NCI-H526 (cell line): ENCODE data around the gene CRYBG1.

ENCODE experiments used
- DNase-seq, 2 experiments: peaks; one replicate each; lab custom pipeline; 2025; lab: John Stamatoyannopoulos, UW

The CRYBG1 gene

DNA sequence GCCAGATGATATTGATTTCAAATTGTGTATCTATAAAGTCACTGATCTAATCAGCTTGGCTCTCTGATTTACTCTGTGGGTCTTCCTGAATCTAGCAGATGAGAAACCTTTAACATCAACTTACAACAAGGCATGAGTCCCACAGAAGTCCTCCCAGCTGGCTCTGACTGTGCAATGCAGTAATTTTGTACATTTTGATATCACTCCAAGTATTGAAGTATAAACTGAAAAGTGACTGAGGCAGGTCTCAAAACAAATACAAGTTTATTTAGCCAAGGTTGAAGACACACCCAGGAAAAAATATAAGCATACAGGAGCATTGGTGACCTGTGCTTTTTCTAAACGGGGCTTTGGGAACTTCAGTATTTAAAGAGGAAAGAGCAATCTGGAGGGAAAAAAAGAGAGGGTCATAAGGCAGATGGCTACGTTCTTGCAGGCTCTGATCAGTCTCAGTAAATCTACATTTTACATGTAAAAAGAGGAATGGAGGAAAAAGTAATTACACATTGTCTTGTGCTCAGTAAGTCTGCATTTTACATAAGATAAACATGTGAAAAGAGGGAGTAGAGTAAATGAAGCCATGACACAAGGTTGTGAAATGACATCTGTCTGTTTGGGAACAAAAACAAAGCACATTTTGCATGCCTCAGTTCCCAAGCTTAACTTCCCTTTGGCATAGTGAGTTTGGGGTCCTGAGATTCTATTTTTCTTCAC, 59.5 kb downstream of the CRYBG1 start:
- DNase-seq = no peak

DNA sequence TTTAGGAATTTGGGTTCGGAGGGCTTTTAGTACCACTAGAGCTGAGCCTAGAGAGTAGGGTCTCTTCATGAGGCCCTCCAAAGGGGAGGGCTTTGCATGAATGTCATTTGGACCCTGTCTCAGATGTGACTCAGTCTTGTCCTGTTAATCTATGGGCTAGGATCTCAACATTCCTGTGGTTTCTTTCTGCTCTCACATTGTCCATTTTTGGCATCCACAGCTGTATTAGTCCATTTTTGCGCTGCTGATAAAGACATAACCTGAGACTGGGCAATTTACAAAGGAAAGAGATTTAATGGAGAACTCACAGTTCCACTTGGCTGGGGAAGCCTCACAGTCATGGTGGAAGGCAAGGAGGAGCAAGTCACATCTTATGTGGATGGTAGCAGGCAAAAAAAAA, 61.0 kb downstream of the CRYBG1 start:
- no peak for DNase-seq

DNA sequence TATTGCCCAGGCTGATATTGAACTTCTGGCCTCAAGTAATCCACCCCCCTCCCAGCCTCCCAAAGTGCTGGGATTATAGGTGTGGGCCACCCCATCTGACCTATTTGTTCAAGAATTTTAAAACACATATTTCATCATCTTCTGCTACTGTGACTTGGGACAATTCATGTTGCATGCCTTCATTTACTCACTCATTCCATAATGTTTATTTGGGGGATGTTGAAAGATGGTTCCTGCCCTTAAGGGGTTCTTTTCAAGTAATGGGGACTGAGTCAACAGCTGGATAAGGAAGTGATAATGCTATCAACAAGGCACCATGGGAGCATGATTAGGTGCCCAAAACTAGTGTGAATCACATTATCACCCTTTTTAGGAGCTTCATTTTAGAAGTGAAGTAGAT, 62.0 kb downstream of the CRYBG1 start:
- no peak for DNase-seq

DNA sequence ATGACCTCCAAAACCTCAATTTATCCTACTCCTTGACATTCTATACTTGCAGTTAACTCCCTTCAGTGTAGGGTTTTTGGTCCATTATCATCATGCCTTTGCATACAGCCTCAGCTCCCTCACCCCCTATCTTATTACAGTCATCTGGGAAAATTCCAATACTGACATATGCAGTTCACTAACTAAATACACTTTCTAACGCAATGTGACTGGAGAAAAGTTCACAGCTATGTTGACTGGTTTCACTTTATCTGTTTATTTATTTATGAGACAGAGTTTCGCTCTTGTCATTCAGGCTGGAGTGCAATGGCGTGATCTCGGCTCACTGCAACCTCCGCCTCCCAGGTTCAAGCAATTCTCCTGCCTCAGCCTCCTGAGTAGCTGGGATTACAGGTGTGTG, 64.9 kb downstream of the CRYBG1 start:
- DNase-seq = no peak

DNA sequence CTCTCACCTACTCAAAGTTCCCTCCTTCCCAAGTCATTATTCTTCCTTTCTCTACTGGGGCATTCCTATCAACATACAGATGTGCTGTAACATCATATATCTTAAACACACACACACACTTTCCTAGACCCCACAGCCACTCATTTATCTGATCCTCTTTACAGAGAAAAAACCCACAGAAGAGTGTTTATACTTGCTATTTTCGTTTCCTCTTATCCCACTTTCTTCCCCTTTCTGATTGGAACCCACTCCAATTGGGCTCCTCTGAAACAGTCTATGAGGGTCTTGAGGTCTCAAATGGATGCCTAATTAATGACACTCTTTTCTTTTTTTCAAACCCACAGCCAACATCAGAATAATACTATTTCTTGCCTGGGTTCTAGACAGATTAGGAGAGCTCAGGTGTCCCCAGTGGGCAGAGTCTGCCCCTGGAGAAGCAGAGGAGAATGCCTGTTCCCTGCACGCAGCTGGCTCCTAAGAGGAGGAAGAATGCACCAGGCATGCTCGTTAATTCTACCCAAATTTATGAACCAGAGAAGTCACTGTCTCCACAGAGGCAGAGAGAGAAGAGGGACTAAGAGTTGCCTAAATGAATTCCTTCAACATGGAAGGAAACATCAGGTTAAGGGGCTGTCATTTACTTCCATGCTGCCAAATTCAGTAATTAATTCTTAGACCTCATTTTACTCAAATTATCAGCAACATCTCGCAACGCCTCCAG, 65.9 kb downstream of the CRYBG1 start:
- DNase-seq = no peak

DNA sequence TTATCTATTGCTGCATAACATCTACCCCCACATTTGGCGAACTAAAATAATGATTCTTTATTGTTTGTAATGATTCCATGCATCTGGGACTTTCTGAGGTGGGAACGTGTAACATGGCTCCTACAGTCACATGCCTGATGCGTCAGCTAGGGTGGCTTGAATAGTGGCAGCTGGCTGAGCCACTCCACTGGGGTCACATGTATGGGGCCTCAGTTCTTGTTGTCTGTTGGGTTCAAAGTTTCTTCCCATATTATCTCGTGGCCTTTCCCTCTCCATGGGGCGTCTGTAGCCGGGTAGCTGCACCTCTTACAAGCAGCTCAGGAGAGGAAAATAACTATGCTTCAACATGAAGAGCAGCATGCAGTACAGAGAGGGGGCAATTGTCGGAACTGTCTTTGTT, 69.9 kb downstream of the CRYBG1 start:
- DNase-seq = no peak

DNA sequence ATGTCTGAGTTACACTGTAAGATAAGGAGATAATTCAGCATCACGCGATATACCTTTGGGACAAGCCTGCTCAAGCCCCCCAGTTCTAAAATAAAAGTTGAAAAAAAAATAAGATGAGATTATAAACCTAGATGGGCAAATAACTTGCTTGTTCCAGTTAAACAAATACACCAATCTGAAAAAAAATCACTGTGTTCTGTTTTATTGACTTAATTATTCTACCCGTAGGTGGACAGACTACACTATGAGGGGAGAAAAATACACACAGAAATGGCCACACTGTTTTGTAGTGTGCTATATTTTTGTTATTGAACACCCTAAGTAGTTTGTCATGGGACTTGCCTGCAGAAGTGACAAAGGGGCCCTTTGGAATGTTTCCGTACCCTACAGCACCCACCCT, 70.9 kb downstream of the CRYBG1 start:
- DNase-seq = no peak

DNA sequence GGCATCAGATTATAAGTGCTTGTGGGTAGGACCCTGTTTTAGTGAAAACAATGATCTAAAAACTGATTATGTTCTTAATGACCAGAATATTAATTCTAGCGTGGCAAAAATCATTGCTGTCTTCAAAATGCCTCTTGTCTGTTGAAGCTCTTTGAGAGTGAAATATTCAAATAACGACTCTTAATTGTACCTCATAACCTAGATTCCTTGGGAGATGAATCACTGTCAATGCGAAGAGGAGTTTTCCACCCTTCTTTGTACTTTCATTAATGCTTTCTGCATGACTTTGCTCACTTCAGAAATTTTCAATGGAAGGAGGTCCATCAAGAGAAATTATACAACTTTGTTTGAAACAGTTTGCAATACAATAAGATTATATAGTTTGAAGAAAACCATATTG, 71.5 kb downstream of the CRYBG1 start:
- no peak for DNase-seq

DNA sequence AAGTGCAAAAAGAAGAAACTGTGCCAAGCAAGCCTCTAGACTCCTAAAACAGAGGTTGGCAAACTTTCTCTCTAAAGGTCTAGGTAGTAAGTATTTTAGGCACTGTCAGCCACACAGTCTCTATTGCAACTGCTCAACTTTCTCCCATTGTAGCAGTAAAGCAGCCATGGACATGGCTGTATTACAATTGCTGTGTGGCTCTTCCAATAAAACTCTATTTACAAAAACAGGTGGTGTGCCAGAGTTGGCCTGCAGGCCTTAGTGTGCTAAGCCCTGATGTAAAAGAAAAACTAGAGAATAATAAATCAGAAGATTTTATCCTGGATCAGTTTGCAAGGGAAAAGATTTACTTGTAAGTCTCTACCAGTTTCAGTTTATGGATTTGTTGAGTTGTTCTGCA, 74.0 kb downstream of the CRYBG1 start:
- no peak for DNase-seq

DNA sequence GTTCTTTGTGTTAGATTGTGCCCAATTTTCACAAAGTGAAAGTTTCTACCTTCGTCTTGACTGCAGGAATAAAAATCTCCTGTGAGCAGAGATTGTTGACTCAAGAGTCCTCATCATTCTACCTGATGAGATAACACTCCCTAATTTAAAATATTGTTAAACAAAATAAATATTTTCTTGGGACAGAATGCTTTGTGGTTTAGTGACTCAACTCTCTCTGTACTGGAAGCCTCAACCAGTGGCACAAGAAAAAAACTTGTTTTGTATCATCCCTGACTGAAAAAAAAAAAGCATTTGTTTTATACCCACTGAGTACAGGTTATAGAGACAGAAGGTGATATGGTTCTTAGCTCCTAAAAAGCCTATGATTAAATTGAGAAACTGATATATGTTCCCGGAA, 78.9 kb downstream of the CRYBG1 start:
- no peak for DNase-seq

DNA sequence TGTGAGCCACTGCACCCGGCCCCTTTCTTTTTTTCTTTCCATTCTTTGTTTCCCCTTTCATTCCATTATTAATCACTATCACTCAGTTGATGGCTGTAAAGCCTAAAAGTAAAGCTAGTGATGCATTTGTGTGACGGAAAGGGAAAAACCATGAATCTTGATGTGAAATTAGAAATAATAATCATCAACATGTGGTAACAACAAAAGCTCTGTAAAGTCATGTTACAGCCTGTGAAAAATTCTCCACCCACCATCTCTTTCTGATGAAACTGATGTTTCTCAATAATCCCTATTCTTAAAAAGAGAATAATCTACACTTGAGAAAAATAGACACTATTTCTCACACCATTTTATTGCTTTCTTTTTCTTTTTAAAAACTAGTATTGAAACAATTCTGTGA, 80.0 kb downstream of the CRYBG1 start:
- DNase-seq = no peak

DNA sequence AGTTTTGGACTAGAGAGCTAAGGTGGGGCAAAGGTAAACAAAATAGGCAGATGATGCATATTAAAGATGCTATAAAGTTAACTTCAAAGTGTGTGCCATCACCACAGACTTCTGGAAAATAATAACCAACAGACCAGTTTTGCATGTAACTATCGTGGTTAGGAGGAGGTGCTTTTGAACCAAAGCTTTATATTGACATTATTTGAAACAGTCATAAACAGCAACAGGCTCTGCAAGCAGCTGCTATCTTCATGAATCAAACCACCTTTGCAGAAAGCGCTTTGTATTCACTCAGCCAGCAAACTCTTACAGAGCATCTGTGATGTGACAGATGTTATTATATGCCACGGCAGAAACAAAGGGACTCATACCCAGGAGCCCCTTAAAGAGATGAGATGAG, 81.9 kb downstream of the CRYBG1 start:
- DNase-seq = peak; percentile 36 to 49

DNA sequence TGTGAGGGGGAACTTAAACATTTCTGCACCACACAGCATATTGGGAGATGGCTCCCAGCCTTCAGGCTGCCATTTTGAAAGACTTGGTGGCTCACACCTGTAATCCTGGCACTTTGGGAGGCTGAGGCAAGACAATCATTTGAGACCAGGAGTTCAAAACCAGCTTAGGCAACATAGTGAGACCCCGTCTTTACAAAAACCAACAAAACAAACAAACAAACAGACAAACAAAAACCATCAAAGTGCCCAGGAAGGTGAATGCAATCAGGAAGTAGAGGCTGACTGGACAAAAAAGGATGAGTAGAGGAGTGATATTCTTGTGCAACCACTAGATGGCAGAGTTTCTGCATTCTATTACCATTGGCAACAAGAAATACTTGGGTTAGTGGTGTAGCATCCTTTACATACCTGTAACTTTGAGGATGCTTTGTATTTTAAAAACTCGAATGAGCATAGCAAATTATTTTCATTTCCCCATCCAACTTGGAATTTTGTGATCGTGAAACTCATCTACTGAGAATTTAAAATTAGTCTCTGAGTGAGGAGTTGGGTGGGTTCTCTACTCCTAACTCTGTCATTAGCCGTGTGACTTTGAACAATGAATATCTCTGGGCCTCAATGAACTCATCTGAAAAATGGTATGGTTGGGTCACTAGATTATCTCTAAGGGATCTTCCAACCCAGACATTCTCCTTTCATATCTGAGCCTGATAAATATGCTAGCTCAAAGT, 84.4 kb downstream of the CRYBG1 start:
- peak; percentile 35 to 73 for DNase-seq

DNA sequence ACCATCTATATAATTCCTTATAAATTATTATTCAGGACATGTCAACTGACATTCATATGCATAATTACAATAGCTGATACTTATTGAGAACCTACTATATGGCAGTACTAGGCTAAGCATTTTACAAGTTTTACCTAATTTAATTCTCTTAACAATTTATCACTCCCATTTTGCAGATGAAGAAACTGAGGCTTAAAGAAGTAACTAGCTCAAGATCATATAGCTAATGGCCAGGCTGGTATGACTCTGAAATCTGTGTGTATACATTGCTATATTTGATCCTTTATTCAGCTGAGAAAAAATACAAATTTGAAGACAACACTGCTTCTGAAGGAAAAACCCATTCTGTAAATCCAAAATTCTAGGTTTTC, 85.0 kb downstream of the CRYBG1 start:
- DNase-seq = no peak

DNA sequence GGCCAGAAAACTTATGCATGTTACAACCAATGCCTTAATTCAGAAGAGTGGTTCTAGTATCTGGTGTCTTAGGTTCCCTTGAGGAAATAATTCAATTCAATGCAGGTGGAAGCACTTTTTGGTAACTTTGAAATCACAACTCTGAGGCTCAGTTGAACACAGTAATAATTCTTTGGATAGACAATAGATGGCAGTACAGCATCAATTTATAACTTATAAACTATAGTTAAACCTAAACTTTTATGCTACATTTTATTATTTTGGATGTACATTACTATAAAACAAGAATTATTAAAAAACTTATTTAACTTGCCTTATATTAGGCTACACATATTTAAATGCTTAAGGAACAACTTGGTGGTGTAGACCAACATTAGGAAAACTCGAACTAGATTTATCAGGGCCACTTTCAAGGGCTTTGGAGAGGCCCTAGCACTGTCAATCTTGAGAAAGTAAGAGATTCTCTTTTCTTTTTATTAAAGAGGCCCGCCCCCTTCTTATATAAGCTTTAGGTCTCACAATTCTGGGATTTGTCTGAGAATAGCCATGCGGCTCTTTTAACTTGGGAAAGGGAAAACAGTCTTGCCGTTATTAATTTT, 85.9 kb downstream of the CRYBG1 start:
- peak in 1 of 2 experiments; percentile 16 for DNase-seq

DNA sequence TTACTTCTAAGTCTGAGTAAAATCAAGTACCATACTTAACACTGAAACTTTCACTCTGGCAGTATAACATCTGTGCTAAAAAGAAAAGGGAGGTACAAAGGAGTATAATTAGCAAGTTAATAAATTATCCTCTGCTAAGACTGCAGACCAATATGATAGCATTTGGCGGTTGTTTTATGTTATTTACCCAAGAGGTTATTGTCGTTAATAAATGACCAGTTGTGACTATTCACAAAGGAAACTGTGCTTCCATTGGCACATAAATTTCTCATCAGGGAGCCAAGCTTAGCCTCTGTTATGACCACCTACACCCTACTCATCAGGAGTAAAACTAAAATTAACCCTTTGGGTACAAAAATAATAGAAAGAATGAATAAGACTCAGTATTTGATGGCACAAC, 86.5 kb downstream of the CRYBG1 start:
- DNase-seq = no peak

DNA sequence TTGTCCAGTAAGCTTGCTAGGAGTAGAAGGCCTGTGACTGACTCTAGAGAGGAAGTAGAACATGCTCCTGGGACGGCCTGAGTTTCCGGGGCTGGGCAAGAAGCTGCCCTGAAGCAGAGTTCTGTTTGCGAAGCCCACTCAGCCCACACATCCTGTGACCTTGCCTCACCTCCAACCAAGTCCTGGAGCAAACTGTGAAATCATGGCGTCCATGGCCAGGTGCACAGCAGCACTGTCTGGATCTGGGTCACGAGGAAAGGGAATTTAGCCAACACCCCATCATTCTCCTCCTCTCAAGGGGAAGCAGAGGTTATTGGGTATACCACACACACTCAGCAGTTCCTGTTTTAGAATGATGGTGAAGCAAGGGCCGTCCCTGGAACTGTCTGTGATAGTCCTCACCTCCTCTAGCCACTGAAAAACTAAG, 87.5 kb downstream of the CRYBG1 start:
- no peak for DNase-seq

DNA sequence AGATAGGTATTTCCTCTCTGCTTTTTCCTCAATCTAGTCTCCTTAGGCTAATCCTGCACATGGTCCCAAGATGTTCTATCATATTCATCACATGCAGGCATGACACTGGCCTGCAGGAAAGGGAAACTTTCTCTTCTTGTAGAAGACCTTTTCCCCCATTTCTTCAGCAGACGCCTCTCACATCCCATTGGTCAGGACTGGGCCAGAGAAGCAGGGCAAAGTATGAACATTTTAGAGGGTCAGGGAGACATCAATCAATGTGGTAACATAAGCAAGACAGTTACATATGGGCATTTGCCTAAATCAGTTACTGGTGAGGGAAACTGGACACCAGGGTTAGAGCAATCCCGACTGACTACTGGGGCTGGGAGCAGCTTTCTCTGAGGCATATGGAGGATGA, 90.1 kb downstream of the CRYBG1 start:
- no peak for DNase-seq

DNA sequence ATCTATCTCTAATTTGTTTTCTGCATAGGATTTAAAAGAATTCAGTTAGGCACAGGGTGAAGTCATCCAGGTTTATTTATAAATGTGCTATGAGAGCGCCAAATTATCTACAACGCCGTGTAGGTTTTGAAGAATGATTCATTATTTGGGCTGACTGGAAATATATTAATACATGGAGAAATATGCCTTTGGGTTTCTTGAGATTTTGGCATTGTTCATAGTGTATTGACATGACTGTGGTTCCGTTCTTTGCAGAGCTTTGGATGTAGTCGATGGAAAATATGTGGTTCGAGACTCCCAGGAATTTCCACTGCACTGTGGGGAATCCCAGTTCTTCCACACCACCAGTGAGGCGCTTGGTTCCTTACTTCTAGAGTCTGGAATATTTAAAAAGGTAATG, 90.9 kb downstream of the CRYBG1 start:
- DNase-seq = no peak

DNA sequence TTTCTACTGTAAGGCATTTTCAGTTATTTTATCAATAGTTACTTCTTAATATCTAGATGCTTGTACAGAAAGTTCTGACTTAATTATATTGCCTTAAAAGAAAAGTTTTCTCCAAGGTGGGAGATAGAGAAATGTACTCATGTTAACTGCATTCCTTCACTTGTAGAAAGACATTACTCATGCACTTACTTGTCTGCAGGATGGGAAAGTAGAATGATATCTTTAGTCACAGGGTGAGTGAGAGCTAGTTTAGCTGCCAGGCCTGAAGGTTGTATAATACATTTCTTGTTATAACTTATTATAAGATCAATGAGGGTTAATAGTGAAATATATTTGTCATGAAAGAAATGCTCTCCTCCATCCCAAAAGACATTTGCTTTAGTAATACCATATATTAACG, 92.1 kb downstream of the CRYBG1 start:
- no peak for DNase-seq

DNA sequence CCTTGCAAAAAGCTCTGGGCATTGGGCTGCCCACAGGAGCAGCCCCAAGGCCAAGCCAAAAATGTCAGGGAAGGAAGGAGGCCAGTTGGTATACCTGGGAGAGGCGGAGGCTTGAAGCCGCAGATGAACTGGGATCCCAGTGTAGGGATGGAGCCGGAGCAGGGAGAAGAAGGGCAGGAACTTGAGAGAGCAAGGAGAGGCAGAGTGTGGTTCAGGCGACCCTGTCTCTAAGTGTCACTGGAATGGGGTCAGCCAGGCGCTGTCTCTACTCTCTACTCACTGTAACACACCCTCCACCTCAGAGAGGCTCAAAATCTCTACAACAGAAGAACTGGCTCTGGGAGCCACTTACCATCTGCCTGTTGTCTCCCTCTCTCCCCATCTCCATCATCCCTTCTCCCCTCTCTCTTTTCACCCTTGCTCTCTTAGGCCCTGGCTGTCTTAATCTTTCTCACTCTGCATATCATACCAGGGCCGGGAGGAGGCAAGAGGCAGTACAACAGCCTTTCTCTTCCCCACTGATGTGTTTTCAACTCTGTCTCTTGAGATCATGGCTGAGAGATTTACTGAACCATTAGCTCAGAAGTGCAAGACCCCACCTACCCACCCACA, 93.3 kb downstream of the CRYBG1 start:
- no peak for DNase-seq

DNA sequence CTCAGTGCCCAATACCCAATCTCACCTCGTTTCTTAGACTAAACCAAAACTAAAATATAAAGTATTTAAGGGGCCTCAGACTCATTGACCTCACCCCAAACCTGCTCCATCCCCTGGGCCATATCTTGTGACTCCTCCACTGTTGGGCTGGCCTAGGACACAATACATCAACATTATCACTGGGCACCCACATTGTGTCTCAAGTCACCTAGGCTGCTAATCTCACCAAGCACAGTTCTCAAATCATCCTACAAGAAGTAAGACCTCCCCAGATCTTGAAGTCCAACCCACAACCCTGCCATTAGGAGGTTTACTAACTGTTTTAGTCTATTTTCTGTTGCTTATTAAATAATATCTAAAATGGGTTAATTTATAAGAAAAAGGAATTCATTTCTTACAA, 96.2 kb downstream of the CRYBG1 start:
- no peak for DNase-seq
